HTR-8/SVneo (cell line): ENCODE data around the gene FNDC3B.
A peak's percentile ranks its signal among the peaks of the same experiment; 100 is the strongest.
"Not testable (repeated sequence)": the region's sequence is repeated elsewhere in the genome, so short reads cannot be mapped to it uniquely, and the experiment has no call there.

Experiments used
- DNase-seq: peaks from one replicate; pipeline ENCODE4 v3.0.0; 2011; ENCODE audit warnings: low spot score, mixed read lengths; ENCODE audit not compliant: insufficient read length
- FAIRE-seq: peaks from 2 replicates; lab custom pipeline; 2011; peaks lifted over from hg19 to GRCh38; lab: Jason Lieb, UNC

The FNDC3B gene

GRCh38 chr3:172244011-172244410 is 204.6 kb downstream of the FNDC3B start:
- DNase-seq: peak; percentile 45
- FAIRE-seq: no peak

- FAIRE-seq (no peak), DNase-seq (no peak)
Observed at GRCh38 chr3:172245241-172245640, 205.9 kb downstream of the FNDC3B start.

- DNase-seq: no peak
- no peak for FAIRE-seq
Observed at GRCh38 chr3:172246107-172246844, 206.9 kb downstream of the FNDC3B start.

- no peak for DNase-seq
- no peak for FAIRE-seq
Observed at GRCh38 chr3:172247525-172248274, 208.3 kb downstream of the FNDC3B start.

GRCh38 chr3:172249039-172249438 is 209.7 kb downstream of the FNDC3B start:
- FAIRE-seq: no peak
- DNase-seq: peak; percentile 10

- no peak for FAIRE-seq
- DNase-seq: no peak
Observed at GRCh38 chr3:172251211-172251610, 211.8 kb downstream of the FNDC3B start.

GRCh38 chr3:172253200-172253599 is 213.8 kb downstream of the FNDC3B start:
- no peak for FAIRE-seq
- DNase-seq: no peak

GRCh38 chr3:172254542-172254941 is 215.2 kb downstream of the FNDC3B start:
- no peak for FAIRE-seq

GRCh38 chr3:172255321-172255720 is 215.9 kb downstream of the FNDC3B start:
- not testable (repeated sequence) for DNase-seq

More at GRCh38 chr3:172254542-172254941, 215.2 kb downstream of the FNDC3B start:
- no peak for DNase-seq

GRCh38 chr3:172256101-172256734 is 216.8 kb downstream of the FNDC3B start:
- no peak for FAIRE-seq
- no peak for DNase-seq

More at GRCh38 chr3:172255321-172255720, 215.9 kb downstream of the FNDC3B start:
- FAIRE-seq: not testable (repeated sequence)

GRCh38 chr3:172257648-172258400 is 218.4 kb downstream of the FNDC3B start:
- FAIRE-seq (no peak), DNase-seq (no peak)

- no peak for FAIRE-seq
- DNase-seq: no peak
Observed at GRCh38 chr3:172258624-172259023, 219.2 kb downstream of the FNDC3B start.

- no peak for FAIRE-seq
- no peak for DNase-seq
Observed at GRCh38 chr3:172259111-172259541, 219.7 kb downstream of the FNDC3B start.

GRCh38 chr3:172259726-172260248 is 220.4 kb downstream of the FNDC3B start:
- no peak for FAIRE-seq
- DNase-seq: no peak

GRCh38 chr3:172260381-172260780 is 221.0 kb downstream of the FNDC3B start:
- DNase-seq (no peak), FAIRE-seq (no peak)

- FAIRE-seq (no peak), DNase-seq (no peak)
Observed at GRCh38 chr3:172261054-172261453, 221.7 kb downstream of the FNDC3B start.

GRCh38 chr3:172262991-172263608 is 223.7 kb downstream of the FNDC3B start:
- FAIRE-seq: no peak

GRCh38 chr3:172263781-172264486 is 224.6 kb downstream of the FNDC3B start:
- DNase-seq (no peak), FAIRE-seq (no peak)

More at GRCh38 chr3:172262991-172263608, 223.7 kb downstream of the FNDC3B start:
- DNase-seq: no peak

- DNase-seq (no peak), FAIRE-seq (no peak)
Observed at GRCh38 chr3:172266103-172266502, 226.7 kb downstream of the FNDC3B start.
